Endothelial cell (in vitro differentiated cells): ENCODE results near the gene PVALEF. TPM values are rescaled to one million over a fixed set of nuclear protein-coding genes. Genes with fewer than 3 reads are reported as not detected.

Source experiments
- DNase-seq: peaks from one replicate; pipeline ENCODE4 v3.0.0; 2021; ENCODE audit warnings: low spot score
- H3K27ac Mint-ChIP-seq: one replicate; pipeline ENCODE4 v1.8.0; 2021; ENCODE audit warnings: mixed read lengths, inconsistent platforms; ENCODE audit not compliant: unreplicated experiment
- H3K27me3 Mint-ChIP-seq: one replicate; pipeline ENCODE4 v1.8.0; 2021; ENCODE audit warnings: mild to moderate bottlenecking, moderate library complexity, mixed read lengths, inconsistent platforms; ENCODE audit not compliant: unreplicated experiment
- H3K36me3 Mint-ChIP-seq: one replicate; pipeline ENCODE4 v1.8.0; 2021; ENCODE audit warnings: mild to moderate bottlenecking, low read depth, mixed read lengths, inconsistent platforms; ENCODE audit not compliant: unreplicated experiment
- H3K4me1 Mint-ChIP-seq: one replicate; pipeline ENCODE4 v1.8.0; 2021; ENCODE audit warnings: mild to moderate bottlenecking, mixed read lengths, inconsistent platforms; ENCODE audit not compliant: unreplicated experiment
- H3K4me3 Mint-ChIP-seq: one replicate; pipeline ENCODE4 v1.8.0; 2021; ENCODE audit warnings: mild to moderate bottlenecking, mixed read lengths, inconsistent platforms; ENCODE audit not compliant: unreplicated experiment
- H3K9me3 Mint-ChIP-seq: one replicate; pipeline ENCODE4 v1.8.0; 2021; ENCODE audit warnings: mixed read lengths, inconsistent platforms; ENCODE audit not compliant: unreplicated experiment
- total RNA-seq: library from RNA; stranded (reverse); fragmentation: NEBNext Ultra II Directional; extraction: Animal tissue kit (Norgen Biotek cat#: 25700); gene quantifications from one replicate; pipeline ENCODE4 v1.2.1, GENCODE V29; 2021; ENCODE audit not compliant: unreplicated experiment
- TF ChIP-seq, protein P1 (sequence below): fragments of 200-600 bp; sonication (generic); IDR thresholded peaks from one replicate; pipeline ENCODE4 v1.5.0; 2021; ENCODE audit warnings: antibody characterized with exemption; ENCODE audit not compliant: unreplicated experiment

PVALEF gene
- total RNA-seq, 1 donor from 2014 or later: not detected

DNA sequence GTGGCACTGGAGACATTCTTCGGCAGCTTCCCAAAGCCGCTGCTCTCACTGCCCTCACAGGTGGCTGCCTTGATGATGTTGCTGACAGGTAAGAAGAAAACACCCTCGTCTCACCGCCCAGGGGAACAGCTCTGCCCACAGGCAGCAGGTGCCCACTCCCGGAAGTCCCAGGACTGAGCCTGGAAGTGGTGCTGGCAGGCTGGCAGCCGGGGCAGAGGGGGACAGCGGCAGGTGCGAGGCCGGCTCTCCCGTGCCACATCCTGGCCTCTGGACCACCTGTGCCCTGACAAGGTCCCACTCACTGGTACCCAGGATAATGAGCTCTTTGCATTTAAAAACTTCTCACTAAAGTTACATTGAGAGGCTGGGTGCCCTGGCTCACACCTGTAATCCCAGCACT is 37.0 kb downstream of the PVALEF start:
- Mint-ChIP-seq H3K9me3 (no peaks in the 10 kb centered on the region), H3K27ac (no peak overlapping the region), H3K27me3 (peaks cover 2% of the 10 kb centered on the region), H3K4me3 (no peak overlapping the region), H3K36me3 (no peaks in the 10 kb centered on the region), H3K4me1 (peaks cover 5% of the 10 kb centered on the region)
- DNase-seq: no peak
- TF ChIP-seq, protein P1, sequence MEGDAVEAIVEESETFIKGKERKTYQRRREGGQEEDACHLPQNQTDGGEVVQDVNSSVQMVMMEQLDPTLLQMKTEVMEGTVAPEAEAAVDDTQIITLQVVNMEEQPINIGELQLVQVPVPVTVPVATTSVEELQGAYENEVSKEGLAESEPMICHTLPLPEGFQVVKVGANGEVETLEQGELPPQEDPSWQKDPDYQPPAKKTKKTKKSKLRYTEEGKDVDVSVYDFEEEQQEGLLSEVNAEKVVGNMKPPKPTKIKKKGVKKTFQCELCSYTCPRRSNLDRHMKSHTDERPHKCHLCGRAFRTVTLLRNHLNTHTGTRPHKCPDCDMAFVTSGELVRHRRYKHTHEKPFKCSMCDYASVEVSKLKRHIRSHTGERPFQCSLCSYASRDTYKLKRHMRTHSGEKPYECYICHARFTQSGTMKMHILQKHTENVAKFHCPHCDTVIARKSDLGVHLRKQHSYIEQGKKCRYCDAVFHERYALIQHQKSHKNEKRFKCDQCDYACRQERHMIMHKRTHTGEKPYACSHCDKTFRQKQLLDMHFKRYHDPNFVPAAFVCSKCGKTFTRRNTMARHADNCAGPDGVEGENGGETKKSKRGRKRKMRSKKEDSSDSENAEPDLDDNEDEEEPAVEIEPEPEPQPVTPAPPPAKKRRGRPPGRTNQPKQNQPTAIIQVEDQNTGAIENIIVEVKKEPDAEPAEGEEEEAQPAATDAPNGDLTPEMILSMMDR: no peak

DNA sequence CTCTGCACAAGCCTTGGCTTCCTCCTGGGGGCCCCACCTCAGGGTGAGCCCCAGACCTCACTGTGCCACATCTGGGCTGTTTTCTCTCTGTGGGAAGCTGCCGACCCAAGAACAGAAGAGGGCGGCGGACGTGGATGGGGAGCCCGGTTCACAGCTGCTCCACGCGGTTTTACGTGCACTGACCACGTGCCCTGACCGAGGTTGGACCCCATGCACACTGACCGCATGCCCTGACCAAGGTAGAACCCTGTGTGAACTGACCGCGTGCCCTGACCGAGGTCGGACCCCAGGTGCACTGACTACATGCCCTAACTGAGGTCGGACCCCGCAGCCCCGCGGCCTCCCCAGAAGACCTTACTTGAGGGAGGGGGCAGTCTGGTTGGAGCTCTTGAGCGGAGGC is 37.8 kb downstream of the PVALEF start:
- H3K4me1 Mint-ChIP-seq: peaks cover 3% of the 10 kb centered on the region
- no peaks in the 10 kb centered on the region for H3K36me3 Mint-ChIP-seq
- TF ChIP-seq, protein P1: no peak
- no peak overlapping the region for H3K27ac Mint-ChIP-seq
- no peaks in the 10 kb centered on the region for H3K9me3 Mint-ChIP-seq
- no peak overlapping the region for H3K4me3 Mint-ChIP-seq
- DNase-seq: no peak
- H3K27me3 Mint-ChIP-seq: peaks cover 2% of the 10 kb centered on the region

DNA sequence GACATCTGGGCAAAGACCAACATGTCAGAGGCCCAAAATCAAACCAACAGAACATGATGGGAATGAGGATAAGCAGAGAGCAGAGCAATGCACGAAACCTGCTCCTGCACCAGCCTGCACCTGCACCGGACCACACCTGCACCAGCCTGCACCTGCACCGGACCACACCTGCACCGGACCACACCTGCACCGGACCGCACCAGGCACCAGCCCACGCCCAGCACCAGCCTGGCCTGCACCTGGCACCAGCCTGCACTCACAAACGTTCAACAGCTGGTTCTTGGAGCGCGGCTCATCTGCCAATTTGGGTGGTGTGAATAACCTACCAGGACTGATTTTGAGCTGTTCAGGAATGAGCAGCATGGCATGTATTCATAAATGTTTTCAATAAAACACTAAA is 39.3 kb downstream of the PVALEF start:
- no peaks in the 10 kb centered on the region for H3K9me3 Mint-ChIP-seq
- no peak for DNase-seq
- H3K4me3 Mint-ChIP-seq: no peak overlapping the region
- peak overlapping the region; percentile 77 for H3K27ac Mint-ChIP-seq
- H3K36me3 Mint-ChIP-seq: no peaks in the 10 kb centered on the region
- peaks cover 3% of the 10 kb centered on the region for H3K4me1 Mint-ChIP-seq
- peaks cover 2% of the 10 kb centered on the region for H3K27me3 Mint-ChIP-seq
- TF ChIP-seq, protein P1: no peak

DNA sequence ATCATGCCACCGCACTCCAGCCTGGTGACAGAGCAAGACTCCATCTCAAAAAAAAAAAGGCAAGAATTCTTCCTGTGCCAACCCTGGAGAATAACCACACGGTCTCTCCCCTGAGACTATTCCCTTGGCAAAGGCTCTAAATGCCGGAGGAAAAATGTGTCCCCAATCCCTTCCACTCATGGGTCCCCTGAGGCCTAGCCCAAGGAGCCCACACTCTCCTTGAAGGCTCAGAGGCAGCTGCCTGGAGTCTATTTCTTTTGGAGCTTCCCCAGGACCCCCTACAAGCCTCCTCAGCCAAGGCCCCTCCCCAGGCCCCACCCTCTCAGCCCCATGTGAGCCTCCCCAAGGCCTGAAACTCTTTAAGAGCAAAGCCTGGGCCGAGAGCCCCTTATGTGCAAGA is 40.9 kb downstream of the PVALEF start:
- no peak overlapping the region for H3K4me3 Mint-ChIP-seq
- peaks cover 2% of the 10 kb centered on the region for H3K27me3 Mint-ChIP-seq
- no peaks in the 10 kb centered on the region for H3K4me1 Mint-ChIP-seq
- DNase-seq: no peak
- H3K9me3 Mint-ChIP-seq: no peaks in the 10 kb centered on the region
- TF ChIP-seq, protein P1: no peak
- no peaks in the 10 kb centered on the region for H3K36me3 Mint-ChIP-seq
- H3K27ac Mint-ChIP-seq: no peak overlapping the region

DNA sequence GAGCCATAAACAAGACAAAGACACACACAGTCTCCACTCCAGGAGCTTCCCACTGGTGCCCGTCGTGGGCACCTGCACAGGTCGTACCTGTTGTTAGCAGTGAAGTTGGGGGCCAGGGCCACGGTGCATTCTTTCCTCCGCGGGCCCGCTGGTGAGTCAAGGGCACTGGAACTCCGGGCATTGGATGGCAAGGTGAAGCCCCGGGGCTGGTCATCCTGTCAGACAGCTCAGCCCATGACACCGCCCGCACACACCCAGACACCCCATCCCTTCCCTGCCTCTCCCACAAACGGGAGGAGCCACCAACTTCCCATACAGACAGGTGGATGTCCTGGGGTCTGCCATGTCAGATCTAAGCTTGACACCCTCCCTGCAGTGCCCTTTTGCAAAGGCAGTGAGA is 41.4 kb downstream of the PVALEF start:
- Mint-ChIP-seq H3K9me3 (no peaks in the 10 kb centered on the region), H3K4me3 (no peak overlapping the region), H3K27me3 (peaks cover 1% of the 10 kb centered on the region), H3K36me3 (no peaks in the 10 kb centered on the region), H3K4me1 (no peaks in the 10 kb centered on the region), H3K27ac (no peak overlapping the region)
- TF ChIP-seq, protein P1: no peak
- DNase-seq: no peak
